WTC11 (cell line): Measurements from ENCODE around the gene SLC27A2. TPM values are rescaled to one million over a fixed set of nuclear protein-coding genes. Genes with fewer than 3 reads are reported as not detected.

Experiments used
- ATAC-seq: fragments of 200-7000 bp; cut with Tn5 transposase; 2 replicates; pipeline ENCODE4 v1.10.0; 2021; ENCODE audit warnings: mild to moderate bottlenecking, moderate library complexity
- CTCF ChIA-PET: fragments of 300-600 bp; sonication (Branson Sonifier 250); formaldehyde crosslinking; loops from one replicate; lab custom pipeline; 2021; ENCODE audit warnings: antibody characterized with exemption; lab: Charles Lee
- POLR2A ChIA-PET: fragments of 350-600 bp; sonication (Branson Sonifier 250); formaldehyde crosslinking; loops from one replicate; lab custom pipeline; 2021; ENCODE audit warnings: antibody characterized with exemption; lab: Charles Lee
- DNase-seq: peaks from one replicate; pipeline ENCODE4 v3.0.0; 2021; ENCODE audit warnings: low spot score
- H3K27ac Mint-ChIP-seq: 2 replicates; pipeline ENCODE4 v1.8.0; 2021; ENCODE audit warnings: mixed read lengths
- H3K27me3 Mint-ChIP-seq: 2 replicates; pipeline ENCODE4 v1.8.0; 2021; ENCODE audit warnings: low read depth, mild to moderate bottlenecking, moderate library complexity, mixed read lengths
- H3K36me3 Mint-ChIP-seq: 2 replicates; pipeline ENCODE4 v1.8.0; 2021; ENCODE audit warnings: mixed read lengths
- H3K4me1 Mint-ChIP-seq: 2 replicates; pipeline ENCODE4 v1.8.0; 2022; ENCODE audit warnings: mixed read lengths
- H3K4me3 Mint-ChIP-seq: 2 replicates; pipeline ENCODE4 v1.8.0; 2021; ENCODE audit warnings: mild to moderate bottlenecking, moderate library complexity, mixed read lengths
- H3K9me3 Mint-ChIP-seq: 2 replicates; pipeline ENCODE4 v1.8.0; 2021; ENCODE audit warnings: mixed read lengths
- ATF2 ChIP-seq: sonication (generic); formaldehyde crosslinking; IDR thresholded peaks from 2 replicates; pipeline ENCODE4 v1.8.1; 2022; ENCODE audit warnings: low read depth, missing genetic modification reagents, borderline replicate concordance
- ATF6 ChIP-seq: sonication (generic); formaldehyde crosslinking; IDR thresholded peaks from 2 replicates; pipeline ENCODE4 v1.8.1; 2023; ENCODE audit warnings: mild to moderate bottlenecking, missing genetic modification reagents
- CTCF ChIP-seq: fragments of 200-600 bp; IDR thresholded peaks from 2 replicates; pipeline ENCODE4 v1.8.0; 2022; ENCODE audit warnings: antibody characterized with exemption
- E2F1 ChIP-seq: sonication (generic); formaldehyde crosslinking; IDR thresholded peaks from 2 replicates; pipeline ENCODE4 v1.8.0; 2022; ENCODE audit warnings: mild to moderate bottlenecking, missing genetic modification reagents
- E2F5 ChIP-seq: sonication (generic); formaldehyde crosslinking; IDR thresholded peaks from 2 replicates; pipeline ENCODE4 v1.8.1; 2022; ENCODE audit warnings: mild to moderate bottlenecking, moderate library complexity, missing genetic modification reagents
- FOXK1 ChIP-seq: sonication (generic); formaldehyde crosslinking; IDR thresholded peaks from 2 replicates; pipeline ENCODE4 v1.8.0; 2022; ENCODE audit warnings: mild to moderate bottlenecking, moderate library complexity, missing genetic modification reagents
- GTF2I ChIP-seq: fragments of 250-450 bp; sonication (Bioruptor Pico); conservative IDR thresholded peaks from 2 replicates; pipeline ENCODE4 v1.4.0; 2021; ENCODE audit warnings: mild to moderate bottlenecking
- JAZF1 ChIP-seq: fragments of 250-450 bp; sonication (Bioruptor Pico); IDR thresholded peaks from 2 replicates; pipeline ENCODE4 v1.9.0; 2021; ENCODE audit warnings: moderate library complexity, mild to moderate bottlenecking, inconsistent platforms
- RORB ChIP-seq: fragments of 250-450 bp; sonication (Bioruptor Pico); IDR thresholded peaks from 2 replicates; pipeline ENCODE4 v1.9.0; 2021; ENCODE audit warnings: mild to moderate bottlenecking
- STAT6 ChIP-seq: sonication (generic); formaldehyde crosslinking; conservative IDR thresholded peaks from 2 replicates; pipeline ENCODE4 v1.8.1; 2023; ENCODE audit warnings: mild to moderate bottlenecking, low read depth, missing genetic modification reagents, moderate library complexity
- ZBTB21 ChIP-seq: sonication (generic); formaldehyde crosslinking; IDR thresholded peaks from 2 replicates; pipeline ENCODE4 v1.8.1; 2023; ENCODE audit warnings: mild to moderate bottlenecking, missing genetic modification reagents, borderline replicate concordance
- total RNA-seq: library from RNA; stranded (reverse); gene quantifications from 3 replicates; pipeline ENCODE4 v1.2.3, GENCODE V29; 2021

The SLC27A2 gene
- total RNA-seq, 1 experiment from 2014 or later = 3.0 TPM

- no peak for TF ChIP-seq ATF6 (CRISPR knock-in tag)
- TF ChIP-seq E2F1 (CRISPR knock-in tag) = no peak
- TF ChIP-seq JAZF1 (CRISPR knock-in tag) = no peak
These were observed 41.0 kb upstream of the SLC27A2 start (continued) for GRCh38 chr15:50140983-50141382.

GRCh38 chr15:50141856-50142255, 40.1 kb upstream of the SLC27A2 start:
- no peaks in the 10 kb centered on the region for H3K36me3 Mint-ChIP-seq

More at GRCh38 chr15:50141856-50142255, 40.1 kb upstream of the SLC27A2 start:
- no peaks in the 10 kb centered on the region for H3K27me3 Mint-ChIP-seq
- no peaks in the 10 kb centered on the region for H3K9me3 Mint-ChIP-seq
- H3K4me1 Mint-ChIP-seq = peaks cover 7% of the 10 kb centered on the region
- POLR2A ChIA-PET = no interaction called here
- H3K4me3 Mint-ChIP-seq = no peak overlapping the region
- CTCF ChIA-PET = no interaction called here
- no peak overlapping the region for H3K27ac Mint-ChIP-seq
- ATAC-seq (no peak), DNase-seq (no peak)
- TF ChIP-seq GTF2I (CRISPR knock-in tag) = no peak
- no peak for TF ChIP-seq ATF2 (CRISPR knock-in tag)
- TF ChIP-seq RORB (CRISPR knock-in tag) = no peak
- no peak for TF ChIP-seq CTCF
- no peak for TF ChIP-seq STAT6 (CRISPR knock-in tag)
- TF ChIP-seq ZBTB21 (CRISPR knock-in tag) = no peak
- no peak for TF ChIP-seq FOXK1 (CRISPR knock-in tag)
- no peak for TF ChIP-seq E2F5 (CRISPR knock-in tag)
